Astrocyte of the spinal cord (primary cell): ENCODE data around the gene HBM.
"Not testable (repeated sequence)": the region's sequence is repeated elsewhere in the genome, so short reads cannot be mapped to it uniquely, and the experiment has no call there.

Experiments
- DNase-seq: peaks from one replicate; pipeline ENCODE4 v3.0.0; 2011; ENCODE audit warnings: low read depth, low spot score
- H3K4me3 ChIP-seq: 2 replicates; pipeline ENCODE4 v1.5.1; 2011; ENCODE audit warnings: low read depth, mild to moderate bottlenecking, low read length, moderate library complexity
- CTCF ChIP-seq: IDR thresholded peaks from 2 replicates; pipeline ENCODE4 v1.5.1; 2012; ENCODE audit warnings: low read depth, mild to moderate bottlenecking, low read length, inconsistent platforms
- in situ Hi-C: cut with HindIII; loops from 2 replicates; pipeline ENCODE4 v1.10.0; 2017; ENCODE audit warnings: low sequenced_read_pairs

Gene HBM

GRCh38 chr16:120756-121155, 45.0 kb upstream of the HBM start:
- in situ Hi-C loops: no loop called here
- no peak overlapping the region for H3K4me3 ChIP-seq
- no peak for TF ChIP-seq CTCF
- no peak for DNase-seq

GRCh38 chr16:122361-122760, 43.4 kb upstream of the HBM start:
- no peak for DNase-seq
- in situ Hi-C loops: no loop called here
- H3K4me3 ChIP-seq: no peak overlapping the region
- no peak for TF ChIP-seq CTCF

GRCh38 chr16:123558-124350, 42.0 kb upstream of the HBM start:
- H3K4me3 ChIP-seq, DNase-seq, in situ Hi-C loops: not testable (repeated sequence)

GRCh38 chr16:125011-125410, 40.8 kb upstream of the HBM start:
- in situ Hi-C loops: no loop called here

GRCh38 chr16:129075-129474, 36.7 kb upstream of the HBM start:
- no peak overlapping the region for H3K4me3 ChIP-seq
- DNase-seq: no peak
- TF ChIP-seq CTCF: no peak
- in situ Hi-C loops: no loop called here

More at GRCh38 chr16:125011-125410, 40.8 kb upstream of the HBM start:
- no peak for DNase-seq
- TF ChIP-seq CTCF: no peak
- H3K4me3 ChIP-seq: no peak overlapping the region

- no peak overlapping the region for H3K4me3 ChIP-seq
- no peak for TF ChIP-seq CTCF
- no peak for DNase-seq
- in situ Hi-C loops: no loop called here
Measured at GRCh38 chr16:130533-131173, 35.1 kb upstream of the HBM start.

- TF ChIP-seq CTCF: no peak
- no peak for DNase-seq
- no peak overlapping the region for H3K4me3 ChIP-seq
- in situ Hi-C loops: no loop called here
Measured at GRCh38 chr16:132120-132519, 33.7 kb upstream of the HBM start.
